Measurements from ENCODE around the gene GPR161. TPM values are rescaled to one million over a fixed set of nuclear protein-coding genes. Genes with fewer than 3 reads are reported as not detected.
A peak's percentile ranks its signal among the peaks of the same experiment; 100 is the strongest.

Gene GPR161
- total RNA-seq, 1 experiment from 2014 or later, result 1.2 TPM

DNA sequence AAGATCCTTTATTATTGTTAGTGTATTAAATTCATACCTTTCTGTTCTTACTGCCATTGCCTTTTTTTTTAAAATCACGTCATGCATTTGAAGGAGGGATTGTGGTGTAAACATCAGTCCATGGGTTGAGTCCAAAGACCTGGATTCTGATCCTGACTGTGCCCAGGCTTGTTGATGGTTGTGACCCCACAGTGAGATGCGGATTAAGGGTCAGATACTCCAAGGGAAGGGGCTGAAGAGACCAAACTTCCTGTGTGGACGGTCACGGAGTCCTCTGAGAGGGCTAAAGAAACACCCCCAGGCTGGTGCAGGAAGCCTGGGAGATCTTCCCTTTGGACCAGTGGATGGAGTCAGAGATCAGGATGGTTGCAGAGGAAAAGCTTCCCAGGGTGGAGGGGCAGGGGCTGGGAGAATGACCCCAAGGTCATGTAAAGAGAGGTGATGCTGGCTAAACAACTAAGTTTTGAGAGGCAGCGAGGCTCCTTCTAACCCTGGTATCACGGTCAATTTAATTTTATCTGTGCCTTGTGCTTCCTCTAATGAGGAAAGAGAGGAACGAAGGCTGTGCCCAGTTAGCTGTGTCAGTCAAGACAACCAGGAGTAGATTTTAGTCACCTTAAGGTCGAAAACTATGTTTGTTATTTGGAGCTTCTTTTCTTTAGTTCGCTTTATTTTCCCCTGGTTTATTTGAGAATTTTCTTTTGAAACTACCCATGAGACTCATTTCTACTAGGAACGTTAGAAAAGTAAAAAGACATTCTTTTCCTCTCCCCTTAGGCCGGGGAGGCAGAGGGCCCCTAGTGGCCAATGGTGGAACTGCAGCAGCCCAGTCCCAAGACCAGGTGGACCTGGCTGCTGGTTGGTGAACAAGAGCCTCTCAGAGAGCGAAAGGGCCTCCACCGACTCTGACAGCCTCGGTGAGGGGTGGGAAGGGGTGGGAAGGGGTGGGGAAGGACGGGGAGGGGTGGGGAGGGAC lies 8.7 kb upstream of the GPR161 start:
- Histone ChIP-seq H3K9me2 (replicated peaks; ENCODE audit: insufficient read depth, low read length) (no peaks in the 10 kb centered on the region), H3K9me3 (ENCODE audit: low read length) (no peaks in the 10 kb centered on the region), H3K4me3 (ENCODE audit: low read length) (no peak overlapping the region; the same call in 1 of the 2 replicates), H3K4me2 (ENCODE audit: low read depth, low read length, poor library complexity, severe bottlenecking) (peak overlapping the region; percentile 49), H3K36me3 (ENCODE audit: insufficient read depth, low read length) (no peaks in the 10 kb centered on the region), H2AFZ (ENCODE audit: low read length) (peak overlapping the region; percentile 86), H3K4me1 (ENCODE audit: low read length) (peaks cover 9% of the 10 kb centered on the region), H3K79me2 (ENCODE audit: low read length) (no peaks in the 10 kb centered on the region), H4K20me1 (ENCODE audit: insufficient read depth, low read depth, low read length) (no peaks in the 10 kb centered on the region), H3K27ac (ENCODE audit: low read length) (no peak overlapping the region), H3K9ac (ENCODE audit: low read length) (peak overlapping the region; percentile 21), H3K27me3 (ENCODE audit: low read length) (0 out of 2 replicates have a peak, but pooled peaks cover 2% of the 10 kb centered on the region)
- DNase-seq, result peak; percentile 94

DNA sequence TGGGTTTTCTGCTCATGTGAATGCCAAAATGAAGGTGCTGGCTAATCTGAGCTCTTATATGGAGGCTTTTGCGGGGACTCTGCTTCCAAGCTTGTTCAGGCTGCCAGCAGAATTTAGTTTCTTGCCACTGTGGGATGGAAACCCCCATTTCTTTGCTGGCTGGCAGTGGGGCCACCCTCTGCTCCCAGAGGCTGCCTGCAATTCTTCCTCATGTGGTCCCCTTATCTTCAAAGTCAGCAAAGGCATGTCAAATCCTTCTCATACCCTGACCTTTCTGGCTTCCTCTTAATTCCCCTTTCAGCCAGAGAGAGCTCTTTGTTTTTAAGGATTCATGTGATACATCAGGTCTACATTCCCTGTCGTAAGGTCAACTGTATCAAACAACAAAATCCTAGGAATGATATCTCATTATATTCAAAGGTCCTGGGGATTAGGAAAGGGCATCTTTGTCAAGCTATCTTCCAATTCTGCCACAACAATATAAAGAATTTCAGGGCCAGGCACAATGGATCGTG lies 5.2 kb upstream of the GPR161 start:
- H3K4me3 ChIP-seq (ENCODE audit: low read length), result no peak overlapping the region
- no peak overlapping the region for H3K27ac ChIP-seq (ENCODE audit: low read length)
- no peaks in the 10 kb centered on the region for H3K9me3 ChIP-seq (ENCODE audit: low read length)
- no peak for DNase-seq
- H3K9me2 ChIP-seq (replicated peaks; ENCODE audit: insufficient read depth, low read length), result no peaks in the 10 kb centered on the region
- no peaks in the 10 kb centered on the region for H3K36me3 ChIP-seq (ENCODE audit: insufficient read depth, low read length)
- H2AFZ ChIP-seq (ENCODE audit: low read length), result no peak overlapping the region
- peaks cover 9% of the 10 kb centered on the region for H3K4me1 ChIP-seq (ENCODE audit: low read length)
- H3K27me3 ChIP-seq (ENCODE audit: low read length), result 0 out of 2 replicates have a peak, but pooled peaks cover 2% of the 10 kb centered on the region
- no peak overlapping the region for H3K4me2 ChIP-seq (ENCODE audit: low read depth, low read length, poor library complexity, severe bottlenecking)
- no peaks in the 10 kb centered on the region for H3K79me2 ChIP-seq (ENCODE audit: low read length)
- no peaks in the 10 kb centered on the region for H4K20me1 ChIP-seq (ENCODE audit: insufficient read depth, low read depth, low read length)
- no peak overlapping the region for H3K9ac ChIP-seq (ENCODE audit: low read length)

GRCh38 chr1:168139070-168139469 lies 2.3 kb upstream of the GPR161 start:
- Histone ChIP-seq H3K27ac (ENCODE audit: low read length) (no peak overlapping the region), H3K9me3 (ENCODE audit: low read length) (no peaks in the 10 kb centered on the region), H3K79me2 (ENCODE audit: low read length) (no peaks in the 10 kb centered on the region), H3K36me3 (ENCODE audit: insufficient read depth, low read length) (no peaks in the 10 kb centered on the region), H2AFZ (ENCODE audit: low read length) (no peak overlapping the region), H3K9me2 (replicated peaks; ENCODE audit: insufficient read depth, low read length) (no peaks in the 10 kb centered on the region), H3K4me2 (ENCODE audit: low read depth, low read length, poor library complexity, severe bottlenecking) (no peak overlapping the region), H3K9ac (ENCODE audit: low read length) (no peak overlapping the region), H3K27me3 (ENCODE audit: low read length) (no peaks in the 10 kb centered on the region; the same call in 1 of the 2 replicates), H3K4me3 (ENCODE audit: low read length) (no peak overlapping the region), H4K20me1 (ENCODE audit: insufficient read depth, low read depth, low read length) (no peaks in the 10 kb centered on the region), H3K4me1 (ENCODE audit: low read length) (peaks cover 14% of the 10 kb centered on the region)
- no peak for DNase-seq

DNA sequence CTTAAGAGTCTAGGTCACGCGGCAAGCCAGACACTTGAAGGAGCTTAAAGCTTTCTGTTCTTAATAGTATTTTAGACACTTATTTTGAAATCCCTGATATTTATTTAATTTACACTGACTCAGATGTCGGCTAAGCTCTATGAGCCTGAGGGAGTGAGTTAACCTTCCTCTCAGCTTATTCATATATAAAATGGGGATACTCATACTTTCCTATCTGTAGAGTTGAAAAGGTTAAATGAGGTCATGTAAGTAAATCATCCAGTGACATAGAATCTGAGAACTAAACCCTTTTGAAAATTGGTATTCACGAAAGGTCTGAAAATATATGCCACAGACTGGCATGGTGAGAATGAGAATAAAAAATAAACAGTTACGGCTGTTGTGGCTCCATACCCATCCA lies 1.4 kb upstream of the GPR161 start:
- H3K9ac ChIP-seq (ENCODE audit: low read length), result no peak overlapping the region
- DNase-seq, result no peak
- H4K20me1 ChIP-seq (ENCODE audit: insufficient read depth, low read depth, low read length), result no peaks in the 10 kb centered on the region
- no peaks in the 10 kb centered on the region for H3K9me3 ChIP-seq (ENCODE audit: low read length)
- H2AFZ ChIP-seq (ENCODE audit: low read length), result no peak overlapping the region
- H3K27me3 ChIP-seq (ENCODE audit: low read length), result no peaks in the 10 kb centered on the region; the same call in 1 of the 2 replicates
- H3K4me2 ChIP-seq (ENCODE audit: low read depth, low read length, poor library complexity, severe bottlenecking), result no peak overlapping the region
- H3K9me2 ChIP-seq (replicated peaks; ENCODE audit: insufficient read depth, low read length), result no peaks in the 10 kb centered on the region
- peaks cover 14% of the 10 kb centered on the region for H3K4me1 ChIP-seq (ENCODE audit: low read length)
- no peak overlapping the region for H3K27ac ChIP-seq (ENCODE audit: low read length)
- H3K79me2 ChIP-seq (ENCODE audit: low read length), result no peaks in the 10 kb centered on the region
- H3K36me3 ChIP-seq (ENCODE audit: insufficient read depth, low read length), result no peaks in the 10 kb centered on the region
- no peak overlapping the region for H3K4me3 ChIP-seq (ENCODE audit: low read length)

GRCh38 chr1:168137515-168137821 lies 738 bp upstream of the GPR161 start:
- Histone ChIP-seq H2AFZ (ENCODE audit: low read length) (peak overlapping the region; percentile 10; the same call in 1 of the 2 replicates), H3K9ac (ENCODE audit: low read length) (peak overlapping the region; percentile 3; the same call in 1 of the 2 replicates), H3K4me2 (ENCODE audit: low read depth, low read length, poor library complexity, severe bottlenecking) (peak overlapping the region; percentile 97), H3K9me2 (replicated peaks; ENCODE audit: insufficient read depth, low read length) (no peaks in the 10 kb centered on the region), H4K20me1 (ENCODE audit: insufficient read depth, low read depth, low read length) (no peaks in the 10 kb centered on the region), H3K27me3 (ENCODE audit: low read length) (no peaks in the 10 kb centered on the region; the same call in 1 of the 2 replicates), H3K79me2 (ENCODE audit: low read length) (no peaks in the 10 kb centered on the region), H3K36me3 (ENCODE audit: insufficient read depth, low read length) (no peaks in the 10 kb centered on the region), H3K4me1 (ENCODE audit: low read length) (peaks cover 14% of the 10 kb centered on the region), H3K4me3 (ENCODE audit: low read length) (peak overlapping the region; percentile 52; the same call in 1 of the 2 replicates), H3K9me3 (ENCODE audit: low read length) (no peaks in the 10 kb centered on the region), H3K27ac (ENCODE audit: low read length) (no peak overlapping the region)
- no peak for DNase-seq

GRCh38 chr1:168135921-168136708 lies 615 bp downstream of the GPR161 start:
- H3K27ac ChIP-seq (ENCODE audit: low read length), result no peak overlapping the region
- H3K4me1 ChIP-seq (ENCODE audit: low read length), result peaks cover 14% of the 10 kb centered on the region
- no peaks in the 10 kb centered on the region for H4K20me1 ChIP-seq (ENCODE audit: insufficient read depth, low read depth, low read length)
- no peaks in the 10 kb centered on the region for H3K79me2 ChIP-seq (ENCODE audit: low read length)
- H3K9ac ChIP-seq (ENCODE audit: low read length), result peak overlapping the region; percentile 75
- no peak for DNase-seq
- H3K4me3 ChIP-seq (ENCODE audit: low read length), result peak overlapping the region; percentile 80
- no peaks in the 10 kb centered on the region; the same call in 1 of the 2 replicates for H3K27me3 ChIP-seq (ENCODE audit: low read length)
- H2AFZ ChIP-seq (ENCODE audit: low read length), result peak overlapping the region; percentile 94; the same call in 1 of the 2 replicates
- H3K36me3 ChIP-seq (ENCODE audit: insufficient read depth, low read length), result no peaks in the 10 kb centered on the region
- H3K9me3 ChIP-seq (ENCODE audit: low read length), result no peaks in the 10 kb centered on the region
- peak overlapping the region; percentile 97 for H3K4me2 ChIP-seq (ENCODE audit: low read depth, low read length, poor library complexity, severe bottlenecking)
- no peaks in the 10 kb centered on the region for H3K9me2 ChIP-seq (replicated peaks; ENCODE audit: insufficient read depth, low read length)

GRCh38 chr1:168135116-168135920 lies 1.4 kb downstream of the GPR161 start:
- peak overlapping the region; percentile 75; the same call in 1 of the 2 replicates for H3K9ac ChIP-seq (ENCODE audit: low read length)
- H3K4me3 ChIP-seq (ENCODE audit: low read length), result peak overlapping the region; percentile 80

More at GRCh38 chr1:168135116-168135920, 1.4 kb downstream of the GPR161 start:
- H4K20me1 ChIP-seq (ENCODE audit: insufficient read depth, low read depth, low read length), result no peaks in the 10 kb centered on the region
- peaks cover 14% of the 10 kb centered on the region for H3K4me1 ChIP-seq (ENCODE audit: low read length)
- H2AFZ ChIP-seq (ENCODE audit: low read length), result no peak overlapping the region
- peak; percentile 41 for DNase-seq
- no peaks in the 10 kb centered on the region for H3K79me2 ChIP-seq (ENCODE audit: low read length)
- peak overlapping the region; percentile 97 for H3K4me2 ChIP-seq (ENCODE audit: low read depth, low read length, poor library complexity, severe bottlenecking)
- H3K27ac ChIP-seq (ENCODE audit: low read length), result no peak overlapping the region
- no peaks in the 10 kb centered on the region for H3K36me3 ChIP-seq (ENCODE audit: insufficient read depth, low read length)
- no peaks in the 10 kb centered on the region for H3K9me3 ChIP-seq (ENCODE audit: low read length)
- no peaks in the 10 kb centered on the region for H3K9me2 ChIP-seq (replicated peaks; ENCODE audit: insufficient read depth, low read length)
- H3K27me3 ChIP-seq (ENCODE audit: low read length), result no peaks in the 10 kb centered on the region; the same call in 1 of the 2 replicates

Data from Karpas-422 (cell line).